Liver (tissue), 9 donors: Measurements from ENCODE around the gene INSYN1. TPM values are rescaled to one million over a fixed set of nuclear protein-coding genes. Genes with fewer than 3 reads are reported as not detected.

Experiments used
- DNase-seq: peaks from one replicate; pipeline ENCODE4 v3.0.0-alpha.2; 2017; ENCODE audit warnings: low spot score
- H3K27ac ChIP-seq, 2 donors: one replicate each; pipeline ENCODE4 v1.7.0; 2013; ENCODE audit warnings: inconsistent platforms in 2 of 2, low read length in 2 of 2, control low read depth in 1 of 2, low read depth in 1 of 2, mild to moderate bottlenecking in 1 of 2
- H3K27me3 ChIP-seq, 4 donors: one replicate each; pipeline versions ENCODE4 v1.6.1 to v1.7.0; 2013; ENCODE audit warnings: low read length in 3 of 4, inconsistent platforms in 1 of 4, mild to moderate bottlenecking in 1 of 4, moderate library complexity in 1 of 4; ENCODE audit not compliant: control insufficient read depth in 4 of 4, insufficient read depth in 4 of 4
- H3K36me3 ChIP-seq, 4 donors: one replicate each; pipeline versions ENCODE4 v1.6.1 to v1.7.0; 2013; ENCODE audit warnings: low read length in 3 of 4, mild to moderate bottlenecking in 3 of 4, low read depth in 1 of 4, moderate library complexity in 1 of 4; ENCODE audit not compliant: control insufficient read depth in 4 of 4, insufficient read depth in 3 of 4
- H3K4me1 ChIP-seq, 4 donors: one replicate each; pipeline versions ENCODE4 v1.6.1 to v1.7.0; 2013; ENCODE audit warnings: low read length in 3 of 4, mild to moderate bottlenecking in 3 of 4, moderate library complexity in 1 of 4; ENCODE audit not compliant: control insufficient read depth in 4 of 4, insufficient read depth in 4 of 4
- H3K4me3 ChIP-seq, 3 donors: one replicate each; pipeline versions ENCODE4 v1.6.1 to v1.7.0; 2013; ENCODE audit warnings: low read length in 3 of 3, control low read depth in 1 of 3, low read depth in 1 of 3, mild to moderate bottlenecking in 1 of 3
- H3K9ac ChIP-seq, 2 donors: one replicate each; pipeline ENCODE4 v1.7.0; 2013; ENCODE audit warnings: low read length in 2 of 2, mild to moderate bottlenecking in 2 of 2, moderate library complexity in 2 of 2, control low read depth in 1 of 2, low read depth in 1 of 2
- H3K9me3 ChIP-seq, 4 donors: one replicate each; pipeline versions ENCODE4 v1.6.1 to v1.7.0; 2013; ENCODE audit warnings: low read length in 3 of 4; ENCODE audit not compliant: control insufficient read depth in 4 of 4
- ATF3 ChIP-seq: IDR thresholded peaks from 2 replicates; pipeline ENCODE4 v1.6.1; 2016; ENCODE audit warnings: antibody characterized with exemption
- CTCF ChIP-seq: fragments of 150-350 bp; IDR thresholded peaks from 2 replicates; pipeline ENCODE4 v1.5.1; 2017; ENCODE audit warnings: improper control_type of control experiment, low read depth, low read length; ENCODE audit not compliant: missing input control
- EGR1 ChIP-seq, 2 donors: IDR thresholded peaks; 2 replicates each; pipeline ENCODE4 v1.6.1; 2016 to 2018; ENCODE audit warnings: antibody characterized with exemption in 2 of 2, low read depth in 2 of 2
- FOXA1 ChIP-seq: IDR thresholded peaks from 2 replicates; pipeline ENCODE4 v1.6.1; 2016; ENCODE audit warnings: antibody characterized with exemption
- FOXA2 ChIP-seq: IDR thresholded peaks from 2 replicates; pipeline ENCODE4 v1.6.1; 2016; ENCODE audit warnings: antibody characterized with exemption
- GABPA ChIP-seq, 2 donors: IDR thresholded peaks in 1 of 2; conservative IDR thresholded peaks in 1 of 2; 2 replicates each; pipeline ENCODE4 v1.6.1; 2016; ENCODE audit warnings: antibody characterized with exemption in 2 of 2, mild to moderate bottlenecking in 1 of 2, moderate library complexity in 1 of 2
- HNF4A ChIP-seq, 2 donors: conservative IDR thresholded peaks; 2 replicates each; pipeline ENCODE4 v1.6.1; 2016; ENCODE audit warnings: antibody characterized with exemption in 2 of 2, mild to moderate bottlenecking in 2 of 2
- HNF4G ChIP-seq: IDR thresholded peaks from 2 replicates; pipeline ENCODE4 v1.6.1; 2016; ENCODE audit warnings: antibody characterized with exemption
- JUND ChIP-seq, 2 donors: IDR thresholded peaks; 2 replicates each; pipeline ENCODE4 v1.6.1; 2016; ENCODE audit warnings: antibody characterized with exemption in 2 of 2
- MAX ChIP-seq: IDR thresholded peaks from 2 replicates; pipeline ENCODE4 v1.6.1; 2016; ENCODE audit warnings: antibody characterized with exemption
- NR2F2 ChIP-seq: IDR thresholded peaks from 2 replicates; pipeline ENCODE4 v1.6.1; 2016; ENCODE audit warnings: antibody characterized with exemption
- RAD21 ChIP-seq, 2 donors: IDR thresholded peaks; 2 replicates each; pipeline ENCODE4 v1.6.1; 2016; ENCODE audit warnings: antibody characterized with exemption in 2 of 2, mild to moderate bottlenecking in 2 of 2
- RXRA ChIP-seq, 2 donors: IDR thresholded peaks; 2 replicates each; pipeline ENCODE4 v1.6.1; 2017 to 2018; ENCODE audit warnings: antibody characterized with exemption in 2 of 2, mild to moderate bottlenecking in 1 of 2
- SP1 ChIP-seq: IDR thresholded peaks from 2 replicates; pipeline ENCODE4 v1.6.1; 2018; ENCODE audit warnings: antibody characterized with exemption, mild to moderate bottlenecking
- TAF1 ChIP-seq: conservative IDR thresholded peaks from 2 replicates; pipeline ENCODE4 v1.6.1; 2016; ENCODE audit warnings: antibody characterized with exemption, mild to moderate bottlenecking
- YY1 ChIP-seq: IDR thresholded peaks from 2 replicates; pipeline ENCODE4 v1.6.1; 2016; ENCODE audit warnings: antibody characterized with exemption, mild to moderate bottlenecking
- ZBTB33 ChIP-seq: IDR thresholded peaks from 2 replicates; pipeline ENCODE4 v1.6.1; 2016; ENCODE audit warnings: antibody characterized with exemption
- WGBS: extraction: QIAGEN DNeasy Blood & Tissue Kit; methylation state at CpG from one replicate; pipeline ENCODE4 v1.1.7; 2013; 5-methylcytosine and 5-hydroxymethylcytosine counted together
- polyA plus RNA-seq, 2 donors: library from polyadenylated mRNA; stranded (reverse) in 1 of 2; unstranded in 1 of 2; fragments of 200-250 nt in 1 of 2; fragments of >200 nt in 1 of 2; fragmentation: Nextera tagmentation in 1 of 2; extraction: Ambion mirVana in 1 of 2; gene quantifications; one replicate each; pipeline versions ENCODE4 v1.2.1 to v1.2.3, GENCODE V29; 2013 to 2015
- total RNA-seq, 2 donors: library from RNA; depleted of rRNA; stranded (reverse); fragments of >200 nt; gene quantifications; one replicate each; pipeline ENCODE4 v1.2.3, GENCODE V29; 2014
- TF ChIP-seq, protein P1 (sequence below): IDR thresholded peaks from 2 replicates; pipeline ENCODE4 v1.6.1; 2016; ENCODE audit warnings: antibody characterized with exemption, mild to moderate bottlenecking
- donor health status: healthy.
- donor health status: healthy.
- donor health status: healthy.
- donor health status: healthy.
- donor health status: healthy.

Gene INSYN1
- total and polyA plus RNA-seq, 4 donors: 0.16 to 0.37 (median 0.25) TPM; not detected in 1

GRCh38 chr15:73697033-73697467, 56.1 kb downstream of the INSYN1 start:
- H3K27me3 ChIP-seq: no peaks in the 10 kb centered on the region

More at GRCh38 chr15:73697033-73697467, 56.1 kb downstream of the INSYN1 start:
- Histone ChIP-seq H3K9ac (no peak overlapping the region), H3K4me1 (peaks cover 4 to 29% (median 18%) of the 10 kb centered on the region in 4 donors), H3K36me3 (peaks cover 0 to 2% (median 0%) of the 10 kb centered on the region in 4 donors), H3K27ac (peak overlapping the region; percentile 13 to 22), H3K9me3 (no peaks in the 10 kb centered on the region), H3K4me3 (no peak overlapping the region)
- no peak for TF ChIP-seq FOXA2
- no peak for TF ChIP-seq FOXA1
- TF ChIP-seq JUND (IDR thresholded peaks at IDR 0.05): no peak
- TF ChIP-seq HNF4A (conservative IDR thresholded peaks at IDR 0.05): no peak
- TF ChIP-seq, protein P1, sequence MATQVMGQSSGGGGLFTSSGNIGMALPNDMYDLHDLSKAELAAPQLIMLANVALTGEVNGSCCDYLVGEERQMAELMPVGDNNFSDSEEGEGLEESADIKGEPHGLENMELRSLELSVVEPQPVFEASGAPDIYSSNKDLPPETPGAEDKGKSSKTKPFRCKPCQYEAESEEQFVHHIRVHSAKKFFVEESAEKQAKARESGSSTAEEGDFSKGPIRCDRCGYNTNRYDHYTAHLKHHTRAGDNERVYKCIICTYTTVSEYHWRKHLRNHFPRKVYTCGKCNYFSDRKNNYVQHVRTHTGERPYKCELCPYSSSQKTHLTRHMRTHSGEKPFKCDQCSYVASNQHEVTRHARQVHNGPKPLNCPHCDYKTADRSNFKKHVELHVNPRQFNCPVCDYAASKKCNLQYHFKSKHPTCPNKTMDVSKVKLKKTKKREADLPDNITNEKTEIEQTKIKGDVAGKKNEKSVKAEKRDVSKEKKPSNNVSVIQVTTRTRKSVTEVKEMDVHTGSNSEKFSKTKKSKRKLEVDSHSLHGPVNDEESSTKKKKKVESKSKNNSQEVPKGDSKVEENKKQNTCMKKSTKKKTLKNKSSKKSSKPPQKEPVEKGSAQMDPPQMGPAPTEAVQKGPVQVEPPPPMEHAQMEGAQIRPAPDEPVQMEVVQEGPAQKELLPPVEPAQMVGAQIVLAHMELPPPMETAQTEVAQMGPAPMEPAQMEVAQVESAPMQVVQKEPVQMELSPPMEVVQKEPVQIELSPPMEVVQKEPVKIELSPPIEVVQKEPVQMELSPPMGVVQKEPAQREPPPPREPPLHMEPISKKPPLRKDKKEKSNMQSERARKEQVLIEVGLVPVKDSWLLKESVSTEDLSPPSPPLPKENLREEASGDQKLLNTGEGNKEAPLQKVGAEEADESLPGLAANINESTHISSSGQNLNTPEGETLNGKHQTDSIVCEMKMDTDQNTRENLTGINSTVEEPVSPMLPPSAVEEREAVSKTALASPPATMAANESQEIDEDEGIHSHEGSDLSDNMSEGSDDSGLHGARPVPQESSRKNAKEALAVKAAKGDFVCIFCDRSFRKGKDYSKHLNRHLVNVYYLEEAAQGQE: no peak
- TF ChIP-seq RXRA (IDR thresholded peaks at IDR 0.05): no peak
- TF ChIP-seq ATF3: no peak
- TF ChIP-seq ZBTB33: no peak
- peak; percentile 87 for TF ChIP-seq NR2F2
- TF ChIP-seq YY1: no peak
- TF ChIP-seq CTCF: no peak
- no peak for TF ChIP-seq TAF1
- TF ChIP-seq EGR1 (IDR thresholded peaks at IDR 0.05; ENCODE audit: low read depth in 2 of 2): no peak
- peak in 1 of 2 donors; percentile 26 for TF ChIP-seq RAD21 (IDR thresholded peaks at IDR 0.05)
- TF ChIP-seq SP1: peak; percentile 21
- no peak for TF ChIP-seq HNF4G
- peak; percentile 49 to 65 for TF ChIP-seq GABPA (IDR thresholded peaks at IDR 0.05 in 1 of 2, conservative IDR thresholded peaks at IDR 0.05 in 1 of 2)
- TF ChIP-seq MAX: no peak
- peak; percentile 45 for DNase-seq
- WGBS: 43% methylated on average over 9 of the region's 9 CpGs
